Eye (tissue), 1 donor: ENCODE measurements around the gene KRT34.
A peak's percentile ranks its signal among the peaks of the same experiment; 100 is the strongest.
"Not testable (repeated sequence)": the region's sequence is repeated elsewhere in the genome, so short reads cannot be mapped to it uniquely, and the experiment has no call there.

Source experiments
- DNase-seq: peaks from one replicate; pipeline ENCODE4 v3.0.0-alpha.2; 2015

Gene KRT34

DNA sequence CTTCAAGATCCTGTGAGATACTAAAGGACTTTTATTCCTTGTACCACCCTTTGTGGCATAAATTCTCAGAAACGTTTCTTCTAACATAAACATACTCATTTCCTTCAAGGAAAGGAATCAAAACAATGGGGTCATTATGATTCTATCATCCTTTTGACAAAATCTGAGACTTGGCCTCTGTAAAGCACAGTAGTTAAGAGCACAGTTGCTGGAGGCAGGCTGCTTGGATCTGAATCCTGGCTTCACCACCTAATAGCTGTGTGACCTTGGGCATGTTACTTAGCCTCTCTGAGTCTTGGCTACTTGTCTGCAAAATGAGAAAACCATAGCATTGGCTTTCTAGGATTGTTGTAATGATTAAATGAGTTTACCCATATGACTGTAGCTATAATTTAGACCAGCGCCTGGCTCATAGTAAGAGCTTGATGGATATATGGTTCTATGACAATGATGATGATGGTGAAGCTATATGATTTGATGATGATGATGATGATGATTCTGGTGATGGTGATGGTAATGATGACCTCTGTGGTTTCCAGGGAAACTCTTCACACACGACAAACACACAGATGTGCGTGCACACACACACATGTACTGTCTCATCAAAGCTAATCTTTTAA, 21.4 kb upstream of the KRT34 start:
- no peak for DNase-seq

DNA sequence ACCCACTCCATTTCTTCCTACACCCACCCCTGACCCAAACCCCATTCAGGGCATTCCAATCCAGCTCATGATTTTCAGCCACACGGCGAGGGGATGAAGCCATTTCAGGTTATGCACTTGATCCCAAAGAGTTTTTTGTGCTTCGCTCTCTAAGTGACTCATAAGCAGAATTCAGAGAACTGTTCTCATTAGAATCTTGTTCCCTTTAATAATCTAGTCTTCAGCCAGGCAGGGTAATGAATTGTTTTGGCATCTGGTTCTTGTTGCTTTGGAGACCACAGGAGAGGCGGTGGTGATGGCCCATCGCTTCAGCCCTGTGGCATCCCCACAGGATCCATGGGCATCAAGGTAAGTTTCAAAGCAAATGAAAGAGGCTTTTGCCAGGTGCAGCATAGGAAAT, 20.1 kb upstream of the KRT34 start:
- DNase-seq, result no peak

DNA sequence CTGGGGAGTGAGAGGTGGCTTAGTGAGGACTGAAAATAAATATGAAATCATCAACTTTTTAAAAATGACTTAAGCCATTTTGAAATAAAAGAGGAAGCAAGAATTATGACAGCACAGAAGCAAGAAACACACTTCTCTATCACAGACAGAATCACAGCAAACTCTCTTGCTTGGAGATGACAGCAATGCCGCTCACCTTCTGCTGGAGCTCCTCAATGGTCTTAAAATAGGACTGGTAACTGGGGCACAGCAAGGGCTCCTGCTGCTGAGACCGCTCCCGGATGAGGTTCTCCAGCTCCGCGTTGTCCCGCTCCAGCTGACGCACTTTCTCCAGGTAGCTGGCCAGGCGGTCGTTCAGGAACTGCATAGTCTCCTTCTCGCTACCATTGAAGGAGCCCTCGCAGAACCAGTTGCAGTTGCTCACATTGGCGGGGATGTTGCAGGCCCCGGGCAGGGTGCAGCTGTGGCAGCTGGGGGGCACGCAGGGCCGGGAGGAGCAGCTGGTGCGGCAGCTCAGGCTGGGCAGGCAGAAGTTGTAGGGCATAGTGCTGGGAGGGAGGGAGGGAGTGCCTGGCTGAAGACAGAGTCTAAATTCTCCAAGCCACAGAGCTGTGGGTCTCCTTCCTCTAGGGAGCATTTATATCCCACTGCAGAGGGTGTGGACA, 15.0 kb upstream of the KRT34 start, which contains the start of gene KRT31:
TSS of gene KRT31 (minus strand) at position 613 of the 665 bp plus-strand sequence. CDS start at position 544, 69 bp downstream.
- no peak for DNase-seq

DNA sequence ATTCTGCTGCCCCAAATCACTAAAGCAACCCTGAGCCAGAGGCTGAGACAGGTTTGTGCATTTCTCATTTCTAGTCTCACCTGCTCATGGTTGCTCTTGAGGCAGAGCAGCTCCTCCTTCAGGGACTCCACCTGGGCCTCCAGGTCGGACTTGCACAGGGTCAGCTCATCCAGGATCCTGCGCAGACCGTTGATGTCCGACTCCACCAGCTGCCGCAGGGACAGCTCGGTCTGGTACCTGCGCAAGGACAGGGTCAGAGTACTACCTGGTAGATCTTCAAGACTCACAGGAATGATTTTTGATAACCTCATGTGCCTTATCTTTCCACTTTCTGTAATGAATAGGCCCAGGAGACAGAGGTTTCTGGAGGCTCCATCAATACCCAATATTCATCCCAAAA, 14.2 kb upstream of the KRT34 start:
- DNase-seq, result no peak

DNA sequence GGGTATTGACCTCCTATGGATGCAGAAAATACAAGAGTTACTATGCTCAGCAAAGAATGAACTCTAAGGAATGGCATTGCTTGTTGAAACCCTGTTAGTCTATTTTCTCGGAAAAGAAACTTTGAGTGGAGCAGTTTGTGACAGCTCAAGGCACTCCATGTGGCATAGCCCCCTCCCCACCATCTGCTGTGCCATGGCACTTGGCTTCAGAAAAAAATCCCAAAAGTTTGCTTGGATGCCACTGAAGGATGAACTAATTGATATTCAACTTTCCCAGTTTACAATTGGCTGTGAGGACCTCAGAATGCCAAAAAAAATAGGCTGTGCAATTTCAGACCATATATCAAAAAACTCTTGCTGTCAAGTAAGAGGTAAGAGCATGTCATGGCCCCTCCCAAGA, 13.5 kb upstream of the KRT34 start:
- DNase-seq, result no peak

DNA sequence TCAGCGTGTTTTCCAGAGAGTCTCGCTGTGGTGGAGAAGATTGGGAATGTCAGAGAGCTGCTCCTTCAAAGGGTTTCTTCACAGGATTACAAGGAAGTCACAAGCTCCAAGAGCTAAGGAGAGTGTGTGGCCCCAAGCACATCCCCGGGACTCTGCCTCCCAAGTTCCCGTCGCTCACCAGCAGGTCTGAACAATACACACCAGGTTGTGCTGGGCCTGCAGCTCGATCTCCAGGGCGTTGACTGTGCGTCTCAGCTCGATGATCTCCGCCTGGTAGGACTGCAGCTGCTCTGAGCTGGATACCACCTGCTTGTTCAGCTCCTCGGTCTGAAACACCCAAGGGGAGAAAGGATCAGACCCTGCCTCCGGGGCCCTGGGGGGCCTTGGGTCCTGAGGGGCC, 12.9 kb upstream of the KRT34 start:
- not testable (repeated sequence) for DNase-seq

DNA sequence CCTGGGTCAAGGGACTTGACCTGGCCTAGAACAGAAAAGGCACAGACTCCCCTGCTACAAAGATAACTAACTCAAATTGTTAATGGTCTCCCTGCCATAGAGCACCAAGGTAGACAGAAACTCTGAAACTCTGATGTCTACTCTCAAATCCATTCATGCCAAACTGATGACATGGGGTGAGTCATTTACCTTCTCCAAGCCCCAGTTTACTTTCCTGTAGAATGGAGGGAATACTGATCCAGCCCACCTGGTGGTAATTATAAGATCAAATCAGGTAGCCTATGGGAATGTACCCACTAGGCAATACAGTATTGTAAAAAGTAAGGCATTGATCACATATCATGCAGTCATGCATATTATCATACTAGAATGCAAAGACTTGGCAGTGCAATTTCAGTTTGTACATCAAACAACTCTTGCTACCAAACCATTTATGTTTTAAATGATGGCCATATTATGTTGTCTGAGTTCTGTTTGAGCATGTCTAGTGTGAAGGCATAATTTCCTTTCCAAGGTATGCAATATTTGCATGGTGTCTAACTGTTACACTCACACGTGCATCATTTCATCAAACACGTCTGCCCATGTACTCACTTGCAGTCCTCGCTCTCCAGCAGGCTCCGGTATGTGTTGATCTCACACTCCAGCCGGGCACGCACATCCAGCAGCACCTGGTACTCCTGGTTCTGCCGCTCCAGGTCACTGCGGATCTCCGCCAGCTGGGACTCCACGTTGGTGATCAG, 12.3 kb upstream of the KRT34 start:
- no peak for DNase-seq

DNA sequence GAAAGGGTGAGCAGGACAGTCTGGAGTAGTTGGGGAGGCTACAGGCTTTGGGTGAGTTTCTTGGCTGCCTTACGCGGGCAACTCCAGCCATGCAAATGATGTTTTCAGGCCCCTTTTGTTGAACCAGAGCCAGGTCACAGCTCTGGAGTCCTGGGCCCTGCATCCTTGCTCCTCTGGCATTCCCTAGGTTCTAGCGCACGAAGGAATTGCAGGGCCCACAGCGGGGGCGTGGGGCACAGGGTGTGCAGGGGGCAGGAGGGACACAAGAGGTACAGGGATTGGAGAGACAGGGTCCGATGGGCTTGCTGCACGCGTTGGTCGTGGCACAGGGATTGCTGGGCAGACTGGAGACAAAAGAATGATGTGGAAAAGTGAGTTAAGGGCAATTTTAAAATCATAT, 11.7 kb upstream of the KRT34 start:
- DNase-seq, result no peak

DNA sequence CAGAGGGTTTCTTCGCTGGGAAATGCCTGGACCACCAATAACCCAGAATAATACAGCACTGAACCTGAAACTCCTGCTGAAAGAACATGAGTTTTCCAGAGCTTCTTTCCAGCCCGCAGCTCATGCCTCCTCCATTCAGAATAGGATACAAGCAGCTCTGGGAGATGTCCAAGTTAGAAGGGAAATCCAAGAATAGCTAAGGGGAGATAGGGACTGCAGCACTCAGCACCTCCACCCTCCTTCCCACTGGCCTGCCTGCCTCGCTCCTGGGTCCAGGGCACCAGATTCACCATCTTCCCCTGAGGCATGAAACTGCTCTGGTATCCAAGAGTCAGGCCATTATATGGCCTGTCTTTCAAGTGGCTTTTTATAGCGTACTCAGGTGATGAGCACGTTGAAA, 11.2 kb upstream of the KRT34 start:
- DNase-seq, result no peak

DNA sequence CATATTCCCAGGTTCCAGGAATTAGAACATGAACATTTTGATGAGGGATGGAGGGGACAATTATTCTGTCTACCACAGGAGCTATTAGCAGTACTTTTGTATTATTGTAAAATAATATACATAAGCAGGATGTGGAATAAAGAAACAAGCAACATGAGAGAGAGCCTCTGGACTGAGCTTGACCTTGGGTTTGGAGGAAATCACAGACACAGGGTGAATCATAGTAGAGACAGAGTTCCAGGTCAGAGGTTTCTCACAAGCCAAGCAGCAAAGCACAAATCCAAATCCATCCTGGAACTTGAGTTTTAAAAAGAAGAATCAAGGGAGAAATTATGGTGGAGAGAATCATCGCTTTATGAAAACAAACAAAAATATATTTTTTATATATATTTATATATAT, 10.2 kb upstream of the KRT34 start:
- DNase-seq, result no peak

DNA sequence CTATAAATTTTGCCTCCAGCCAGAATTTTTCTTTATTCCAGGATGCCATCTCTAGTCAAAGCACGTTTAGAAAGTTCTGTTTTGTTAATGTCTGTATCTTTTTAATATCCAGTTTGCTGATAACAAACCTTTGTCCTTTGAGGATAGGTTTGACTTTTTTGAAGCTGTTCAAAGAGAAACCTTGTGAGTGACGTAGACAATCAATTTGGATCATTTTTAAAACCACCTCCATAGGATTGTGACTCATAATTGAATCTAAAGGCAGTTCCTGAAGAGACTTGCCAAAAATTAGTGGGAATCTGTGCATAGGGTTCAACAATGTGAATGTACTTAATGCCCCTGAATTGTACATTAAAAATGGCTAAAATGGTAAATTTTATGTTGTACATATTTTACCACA, 9.4 kb upstream of the KRT34 start:
- no peak for DNase-seq

DNA sequence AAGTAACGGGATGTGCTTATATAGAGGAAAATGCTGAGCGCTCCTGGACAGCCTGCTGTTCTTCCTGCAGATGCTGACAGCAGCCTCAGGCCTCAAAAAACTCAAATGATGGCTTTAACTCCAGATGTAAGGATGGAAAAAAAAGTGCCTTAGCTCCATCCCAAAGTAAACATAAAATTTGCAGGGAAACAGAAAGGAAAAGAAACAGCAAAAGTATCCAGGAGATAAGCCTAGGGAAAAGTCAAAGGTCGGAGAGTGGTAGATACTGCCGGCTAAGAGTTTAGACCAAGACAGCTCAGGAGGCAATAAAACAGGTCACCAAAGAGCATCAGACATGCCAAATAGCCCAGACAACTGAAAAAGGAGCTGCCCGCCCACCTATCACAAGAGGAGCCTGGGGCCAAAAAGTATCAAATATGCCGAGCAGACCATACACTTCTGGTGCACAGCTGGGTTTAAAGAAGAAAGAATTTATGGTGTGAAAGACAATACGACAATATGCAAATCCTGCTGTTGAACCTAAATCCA, 8.4 kb upstream of the KRT34 start:
- DNase-seq, result no peak

DNA sequence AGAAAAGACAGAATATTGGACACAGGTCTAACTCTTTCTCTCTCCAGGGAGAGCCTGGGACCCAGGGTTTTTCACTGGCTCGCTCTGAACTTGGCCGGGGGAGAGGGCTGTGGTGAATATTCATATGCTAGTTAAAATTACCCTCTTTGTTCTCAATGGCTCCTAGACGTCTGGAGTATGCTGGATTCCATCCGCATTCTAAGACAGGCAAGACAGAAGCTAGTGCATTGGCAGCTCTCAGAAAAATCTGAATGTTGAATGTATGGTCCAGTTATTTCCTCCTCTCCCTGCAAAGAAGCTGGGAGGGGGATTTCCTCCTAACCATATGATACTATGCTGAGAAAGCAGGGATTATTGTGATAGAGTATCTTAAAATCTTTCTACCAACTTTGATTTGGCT, 5.6 kb upstream of the KRT34 start:
- no peak for DNase-seq

DNA sequence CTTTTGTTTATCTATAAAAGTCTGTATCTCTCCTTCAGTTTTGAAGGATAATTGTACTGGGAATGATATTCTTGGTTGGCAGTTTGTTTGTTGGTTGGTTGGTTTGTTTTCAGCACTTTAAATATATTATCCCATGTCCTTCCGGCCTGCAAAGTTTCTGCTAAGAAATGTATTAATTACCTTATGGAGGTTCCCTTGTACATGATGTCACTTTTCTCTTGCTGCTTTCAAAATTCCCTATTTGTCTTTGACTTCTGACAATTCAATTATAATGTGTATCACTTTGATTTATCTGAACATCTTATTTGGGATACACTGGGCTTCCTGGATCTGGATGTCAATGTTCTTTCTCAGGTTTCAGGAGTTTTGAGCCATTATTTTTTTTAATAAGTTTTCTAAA, 4.1 kb upstream of the KRT34 start:
- DNase-seq, result no peak

DNA sequence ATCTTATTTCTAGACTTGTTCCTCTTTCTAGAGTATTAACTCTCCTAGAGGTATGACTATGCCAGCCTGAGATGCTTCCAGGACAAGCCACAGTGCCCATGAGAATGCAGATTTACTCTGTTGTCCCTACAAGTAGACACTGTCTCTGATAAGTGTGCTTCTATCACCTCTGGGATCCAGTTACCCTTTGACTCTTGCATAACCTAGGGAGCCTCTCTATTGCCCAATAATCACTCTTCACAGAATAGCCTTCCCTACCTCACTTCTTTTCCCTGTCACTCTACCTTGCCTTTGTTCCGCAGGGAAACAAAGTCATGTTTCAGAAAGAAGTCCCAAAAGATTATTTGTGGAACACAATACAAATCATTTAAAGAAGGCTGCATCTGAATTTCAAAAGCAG, 1.6 kb upstream of the KRT34 start:
- DNase-seq, result no peak

DNA sequence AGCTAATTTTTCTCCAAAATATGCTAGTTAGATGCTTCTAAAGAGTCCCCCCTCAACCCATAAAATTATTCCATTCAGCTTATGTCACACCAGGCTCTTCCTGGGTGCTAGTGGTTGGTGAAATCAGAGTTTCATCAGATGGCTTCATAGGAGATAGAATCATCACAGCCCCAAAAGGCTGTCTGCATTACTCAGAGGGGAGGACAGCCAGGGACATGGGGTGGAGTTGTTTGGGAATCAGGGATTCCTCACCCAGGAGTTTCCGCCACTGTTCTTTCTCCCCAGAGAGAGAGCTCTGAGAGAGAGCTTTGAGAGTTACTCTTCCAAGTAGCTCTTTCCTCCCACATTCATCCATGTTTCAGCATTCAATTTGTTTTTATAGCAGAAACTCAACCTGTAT, 288 bp upstream of the KRT34 start:
- no peak for DNase-seq

DNA sequence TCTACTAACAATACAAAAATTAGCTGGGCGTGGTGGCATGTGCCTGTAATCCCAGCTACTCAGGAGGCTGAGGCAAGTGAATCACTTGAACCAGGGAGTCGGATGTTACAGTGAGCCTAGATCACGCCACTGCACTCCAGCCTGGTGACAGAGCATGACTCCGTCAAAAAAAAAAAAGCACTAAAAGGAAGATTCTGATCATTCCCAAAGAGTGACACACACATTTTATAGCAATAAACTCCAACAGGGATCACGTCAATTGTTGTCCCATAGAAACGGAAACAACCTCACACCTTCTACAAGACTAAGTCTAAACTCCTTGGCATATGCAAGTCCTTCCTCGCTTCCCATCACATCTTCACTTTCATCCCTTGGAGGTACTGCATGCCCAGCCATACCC, 2.0 kb downstream of the KRT34 start:
- peak; percentile 18 for DNase-seq

DNA sequence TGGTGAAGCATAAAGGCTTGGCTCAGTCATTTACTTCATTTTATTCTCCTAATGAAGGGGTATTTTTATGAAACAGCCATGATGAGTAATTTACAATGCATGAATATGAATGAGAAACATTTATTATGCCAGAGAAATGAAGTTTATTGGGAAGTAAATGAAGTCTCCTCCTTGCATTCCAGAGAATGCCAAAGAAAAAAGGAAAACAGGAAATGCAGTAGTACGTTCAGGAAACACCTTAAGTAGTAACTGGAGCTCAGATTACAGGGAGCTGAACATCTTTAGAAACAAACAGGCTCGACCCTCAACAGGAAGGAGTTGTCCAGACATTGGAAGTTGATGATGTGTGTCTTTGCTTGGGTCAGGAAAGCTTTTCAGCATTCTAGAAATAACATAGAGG, 4.6 kb downstream of the KRT34 start:
- DNase-seq, result no peak

DNA sequence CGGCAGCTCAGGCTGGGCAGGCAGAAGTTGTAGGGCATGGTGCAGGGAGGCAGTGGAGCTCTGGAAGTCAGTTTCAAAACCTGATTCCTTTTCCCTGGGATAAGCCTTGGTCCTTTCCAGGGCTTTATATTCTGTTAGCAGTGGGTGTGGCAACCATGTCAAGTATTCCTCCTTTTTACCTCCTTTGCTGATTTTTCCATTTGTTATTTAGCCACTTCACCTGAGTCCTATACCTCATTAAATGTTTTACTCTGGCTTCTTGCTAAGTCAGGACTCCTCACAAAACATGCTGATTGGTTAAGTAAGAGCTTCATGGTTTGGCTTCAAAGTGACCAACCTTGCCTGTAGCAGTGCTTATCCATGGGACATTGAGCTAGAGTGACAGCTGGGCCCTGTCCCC, 12.4 kb downstream of the KRT34 start, which contains the start of gene KRT33B:
TSS of gene KRT33B (minus strand) at position 101 of the 400 bp plus-strand sequence. CDS start at position 38, 63 bp downstream.
- peak; percentile 24 for DNase-seq

DNA sequence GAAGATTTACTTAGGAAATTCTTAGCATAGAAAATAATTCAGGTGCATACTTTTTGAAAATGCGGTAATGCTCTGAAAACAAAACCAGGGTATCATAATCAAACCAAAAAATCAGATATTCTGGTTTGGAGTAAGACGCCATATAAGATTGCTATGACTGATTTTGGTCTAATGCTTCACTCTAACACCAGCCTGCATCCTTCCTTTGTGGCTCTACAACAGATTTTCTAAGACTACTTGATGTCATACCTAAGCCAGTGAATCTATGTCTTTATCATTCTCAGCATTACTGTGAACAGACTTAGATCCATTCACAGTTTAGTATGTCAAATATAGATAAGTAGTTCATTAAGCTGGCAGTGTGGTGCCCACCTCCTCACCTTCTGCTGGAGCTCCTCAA, 13.1 kb downstream of the KRT34 start:
- no peak for DNase-seq

DNA sequence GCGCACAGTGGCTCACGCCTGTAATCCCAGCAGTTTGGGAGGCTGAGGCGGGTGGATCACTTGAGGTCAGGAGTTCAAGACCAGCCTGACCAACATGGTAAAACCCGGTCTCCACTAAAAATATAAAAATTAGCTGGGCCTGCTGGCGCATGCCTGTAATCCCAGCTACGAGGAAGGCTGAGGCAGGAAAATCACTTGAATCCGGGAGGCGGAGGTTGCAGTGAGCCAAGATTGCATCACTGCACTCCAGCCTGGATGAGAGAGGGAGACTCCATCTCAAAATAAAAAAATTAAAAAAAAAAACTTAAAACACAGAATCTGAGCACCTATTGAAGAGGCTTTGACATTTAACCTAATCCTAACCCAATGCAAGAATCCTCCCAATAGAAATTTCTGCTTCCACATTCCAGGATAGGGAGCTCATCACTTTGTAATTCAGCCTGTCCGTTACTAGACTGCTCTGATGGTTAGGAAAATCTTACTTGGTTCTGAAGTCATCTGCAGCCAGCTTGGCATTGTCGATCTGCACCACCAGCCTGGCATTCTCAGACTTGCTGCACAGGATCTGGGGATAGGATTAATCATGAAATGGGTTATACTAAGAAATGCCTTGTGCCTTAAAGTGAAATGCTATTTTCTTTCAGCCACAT, 14.6 kb downstream of the KRT34 start:
- no peak for DNase-seq

DNA sequence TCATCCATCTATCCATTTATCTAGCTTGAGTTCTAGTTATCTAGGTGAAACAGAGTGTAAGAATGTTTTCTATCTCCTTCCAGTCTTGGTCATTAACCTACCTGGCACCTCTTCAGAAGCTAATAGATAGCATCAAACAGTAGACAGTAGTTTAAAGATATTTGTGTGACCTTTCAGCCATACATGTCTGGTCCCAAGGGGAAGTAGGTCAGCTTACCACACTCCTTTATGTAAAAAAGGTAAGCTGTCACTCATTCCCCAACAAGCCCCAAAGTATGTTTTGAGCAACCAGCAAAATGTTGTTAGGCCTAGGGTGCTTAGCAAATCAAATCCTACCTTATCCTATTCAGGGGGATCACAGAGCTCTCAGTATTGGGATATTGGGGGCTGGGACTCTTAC, 16.0 kb downstream of the KRT34 start:
- DNase-seq, result no peak

DNA sequence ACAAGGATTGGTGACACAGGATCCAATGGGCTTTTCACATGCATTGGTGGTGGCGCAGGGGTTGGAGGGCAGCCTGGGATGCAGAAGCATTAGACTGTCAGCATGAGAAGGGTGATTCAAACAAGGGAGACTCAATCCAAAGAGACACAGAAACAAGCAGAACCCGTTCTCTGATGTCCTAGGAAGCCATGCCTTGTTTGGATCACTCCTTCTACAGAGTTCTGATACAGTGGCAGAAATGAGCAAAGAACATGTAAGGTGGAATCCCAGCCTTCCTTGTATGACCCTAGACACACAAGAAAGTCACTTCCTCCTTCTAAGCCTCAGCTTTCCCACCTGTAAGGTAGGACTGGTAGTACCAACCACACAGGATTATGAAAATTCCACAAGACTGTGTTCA, 18.2 kb downstream of the KRT34 start:
- DNase-seq, result no peak
